ENCODE measurements around the gene NUP133.

DNA sequence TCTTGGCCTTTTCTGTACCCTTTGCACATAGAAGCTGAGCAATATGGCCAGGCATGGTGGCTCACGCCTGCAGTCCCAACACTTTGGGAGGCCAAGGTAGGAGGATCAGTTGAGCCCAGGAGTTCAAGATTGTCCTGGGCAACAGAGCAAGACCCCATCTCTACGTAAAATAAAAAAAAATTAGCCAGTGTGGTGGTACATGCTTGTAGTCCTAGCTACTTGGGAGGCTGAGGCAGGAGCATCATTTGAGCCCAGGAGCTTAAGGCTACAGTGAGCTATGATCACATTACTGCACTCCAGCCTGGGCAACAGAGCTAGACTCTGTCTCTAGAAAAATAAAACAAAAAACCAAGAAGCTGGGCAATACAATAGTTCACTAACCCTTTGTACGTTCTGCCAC, 80.6 kb downstream of the NUP133 start:
- no peak for TF ChIP-seq EZH2phosphoT487 (IDR thresholded peaks at IDR 0.05; ENCODE audit: unreplicated experiment)
- TF ChIP-seq JUNB (IDR thresholded peaks at IDR 0.05; ENCODE audit: unreplicated experiment): no peak
- TF ChIP-seq, protein P1, sequence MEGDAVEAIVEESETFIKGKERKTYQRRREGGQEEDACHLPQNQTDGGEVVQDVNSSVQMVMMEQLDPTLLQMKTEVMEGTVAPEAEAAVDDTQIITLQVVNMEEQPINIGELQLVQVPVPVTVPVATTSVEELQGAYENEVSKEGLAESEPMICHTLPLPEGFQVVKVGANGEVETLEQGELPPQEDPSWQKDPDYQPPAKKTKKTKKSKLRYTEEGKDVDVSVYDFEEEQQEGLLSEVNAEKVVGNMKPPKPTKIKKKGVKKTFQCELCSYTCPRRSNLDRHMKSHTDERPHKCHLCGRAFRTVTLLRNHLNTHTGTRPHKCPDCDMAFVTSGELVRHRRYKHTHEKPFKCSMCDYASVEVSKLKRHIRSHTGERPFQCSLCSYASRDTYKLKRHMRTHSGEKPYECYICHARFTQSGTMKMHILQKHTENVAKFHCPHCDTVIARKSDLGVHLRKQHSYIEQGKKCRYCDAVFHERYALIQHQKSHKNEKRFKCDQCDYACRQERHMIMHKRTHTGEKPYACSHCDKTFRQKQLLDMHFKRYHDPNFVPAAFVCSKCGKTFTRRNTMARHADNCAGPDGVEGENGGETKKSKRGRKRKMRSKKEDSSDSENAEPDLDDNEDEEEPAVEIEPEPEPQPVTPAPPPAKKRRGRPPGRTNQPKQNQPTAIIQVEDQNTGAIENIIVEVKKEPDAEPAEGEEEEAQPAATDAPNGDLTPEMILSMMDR (conservative IDR thresholded peaks at IDR 0.05; ENCODE audit: low read depth in 2 of 2): no peak
- TF ChIP-seq EZH2 (IDR thresholded peaks at IDR 0.05; ENCODE audit: low read depth, unreplicated experiment): no peak
- no peak for TF ChIP-seq POLR2AphosphoS5 (IDR thresholded peaks at IDR 0.05; ENCODE audit: low read depth)
- TF ChIP-seq REST (IDR thresholded peaks at IDR 0.05; ENCODE audit: unreplicated experiment): no peak
- no peak for TF ChIP-seq CREB1 (CRISPR knock-in tag; IDR thresholded peaks at IDR 0.05; ENCODE audit: low read depth)
